ENCODE results near the gene TMEM81.

Gene TMEM81

GRCh38 chr1:205074084-205074483, 10.2 kb downstream of the TMEM81 start:
- Histone ChIP-seq H2AFZ (ENCODE audit: insufficient read depth, low read length, poor library complexity) (no peak overlapping the region), H3K4ac (ENCODE audit: low read depth, low read length) (no peak overlapping the region), H3K27me3 (ENCODE audit: insufficient read depth, low read length) (no peaks in the 10 kb centered on the region), H3K4me2 (ENCODE audit: low read length) (no peak overlapping the region), H2BK120ac (ENCODE audit: insufficient read depth, low read length, poor library complexity) (no peak overlapping the region), H2BK5ac (ENCODE audit: low read depth, low read length, poor library complexity) (no peak overlapping the region), H3K27ac (ENCODE audit: low read depth, low read length) (no peak overlapping the region), H3K4me1 (ENCODE audit: control insufficient read depth in 1 of 2, insufficient read depth in 2 of 2, low read length in 2 of 2) (peaks cover 2 to 5% of the 10 kb centered on the region in 2 experiments), H2AK5ac (ENCODE audit: low read length) (no peak overlapping the region), H4K8ac (ENCODE audit: low read depth, low read length) (no peak overlapping the region), H3K9me3 (ENCODE audit: insufficient read depth, low read depth, low read length) (peaks cover 3% of the 10 kb centered on the region), H3K79me2 (ENCODE audit: control insufficient read depth, insufficient read depth, low read length, poor library complexity) (no peaks in the 10 kb centered on the region), H4K12ac (ENCODE audit: low read depth, low read length) (no peak overlapping the region), H3K79me1 (ENCODE audit: low read length) (no peaks in the 10 kb centered on the region), H3K14ac (ENCODE audit: low read length) (no peak overlapping the region), H2BK12ac (ENCODE audit: low read length) (no peak overlapping the region), H4K91ac (ENCODE audit: low read depth, low read length) (no peak overlapping the region), H3K4me3 (ENCODE audit: low read depth, low read length) (no peak overlapping the region), H3K9ac (ENCODE audit: low read length) (no peak overlapping the region), H3K23ac (ENCODE audit: low read length) (no peak overlapping the region), H3K36me3 (ENCODE audit: control insufficient read depth in 1 of 2, insufficient read depth in 2 of 2, low read length in 2 of 2) (peaks cover 0 to 2% of the 10 kb centered on the region in 2 experiments), H3K18ac (ENCODE audit: low read length) (no peak overlapping the region)
- no CpG with 5 or more reads among the region's 11 CpGs for WGBS (ENCODE audit: extremely low coverage, insufficient coverage, insufficient read length)
- no peak for DNase-seq

GRCh38 chr1:205073511-205073910, 10.7 kb downstream of the TMEM81 start:
- H2BK120ac ChIP-seq (ENCODE audit: insufficient read depth, low read length, poor library complexity) = no peak overlapping the region

GRCh38 chr1:205072881-205073280, 11.4 kb downstream of the TMEM81 start:
- Histone ChIP-seq H2BK120ac (ENCODE audit: insufficient read depth, low read length, poor library complexity) (no peak overlapping the region), H3K4me1 (ENCODE audit: control insufficient read depth in 1 of 2, insufficient read depth in 2 of 2, low read length in 2 of 2) (peaks cover 2 to 5% of the 10 kb centered on the region in 2 experiments), H3K18ac (ENCODE audit: low read length) (no peak overlapping the region), H3K79me1 (ENCODE audit: low read length) (no peaks in the 10 kb centered on the region), H3K4ac (ENCODE audit: low read depth, low read length) (no peak overlapping the region), H3K14ac (ENCODE audit: low read length) (no peak overlapping the region), H2BK5ac (ENCODE audit: low read depth, low read length, poor library complexity) (no peak overlapping the region), H3K23ac (ENCODE audit: low read length) (no peak overlapping the region), H2AFZ (ENCODE audit: insufficient read depth, low read length, poor library complexity) (no peak overlapping the region), H3K27me3 (ENCODE audit: insufficient read depth, low read length) (no peaks in the 10 kb centered on the region), H3K27ac (ENCODE audit: low read depth, low read length) (no peak overlapping the region), H3K9me3 (ENCODE audit: insufficient read depth, low read depth, low read length) (peaks cover 3% of the 10 kb centered on the region), H4K12ac (ENCODE audit: low read depth, low read length) (no peak overlapping the region), H2AK5ac (ENCODE audit: low read length) (no peak overlapping the region), H3K9ac (ENCODE audit: low read length) (no peak overlapping the region), H3K4me2 (ENCODE audit: low read length) (no peak overlapping the region), H2BK12ac (ENCODE audit: low read length) (no peak overlapping the region), H4K8ac (ENCODE audit: low read depth, low read length) (no peak overlapping the region), H4K91ac (ENCODE audit: low read depth, low read length) (no peak overlapping the region), H3K79me2 (ENCODE audit: control insufficient read depth, insufficient read depth, low read length, poor library complexity) (no peaks in the 10 kb centered on the region), H3K36me3 (ENCODE audit: control insufficient read depth in 1 of 2, insufficient read depth in 2 of 2, low read length in 2 of 2) (no peaks in the 10 kb centered on the region), H3K4me3 (ENCODE audit: low read depth, low read length) (peak overlapping the region; percentile 9)
- no CpG with 5 or more reads among the region's 8 CpGs for WGBS (ENCODE audit: extremely low coverage, insufficient coverage, insufficient read length)
- DNase-seq = no peak

More at GRCh38 chr1:205073511-205073910, 10.7 kb downstream of the TMEM81 start:
- Histone ChIP-seq H2BK5ac (ENCODE audit: low read depth, low read length, poor library complexity) (no peak overlapping the region), H3K4ac (ENCODE audit: low read depth, low read length) (no peak overlapping the region), H3K4me1 (ENCODE audit: control insufficient read depth in 1 of 2, insufficient read depth in 2 of 2, low read length in 2 of 2) (peaks cover 2 to 5% of the 10 kb centered on the region in 2 experiments), H4K91ac (ENCODE audit: low read depth, low read length) (no peak overlapping the region), H3K27me3 (ENCODE audit: insufficient read depth, low read length) (no peaks in the 10 kb centered on the region), H3K9me3 (ENCODE audit: insufficient read depth, low read depth, low read length) (peaks cover 3% of the 10 kb centered on the region), H3K9ac (ENCODE audit: low read length) (no peak overlapping the region), H3K27ac (ENCODE audit: low read depth, low read length) (no peak overlapping the region), H2AK5ac (ENCODE audit: low read length) (no peak overlapping the region), H3K79me2 (ENCODE audit: control insufficient read depth, insufficient read depth, low read length, poor library complexity) (no peaks in the 10 kb centered on the region), H3K4me3 (ENCODE audit: low read depth, low read length) (no peak overlapping the region), H3K23ac (ENCODE audit: low read length) (no peak overlapping the region), H3K14ac (ENCODE audit: low read length) (no peak overlapping the region), H4K12ac (ENCODE audit: low read depth, low read length) (no peak overlapping the region), H4K8ac (ENCODE audit: low read depth, low read length) (no peak overlapping the region), H2BK12ac (ENCODE audit: low read length) (no peak overlapping the region), H3K18ac (ENCODE audit: low read length) (no peak overlapping the region), H3K79me1 (ENCODE audit: low read length) (no peaks in the 10 kb centered on the region), H2AFZ (ENCODE audit: insufficient read depth, low read length, poor library complexity) (no peak overlapping the region), H3K36me3 (ENCODE audit: control insufficient read depth in 1 of 2, insufficient read depth in 2 of 2, low read length in 2 of 2) (no peaks in the 10 kb centered on the region), H3K4me2 (ENCODE audit: low read length) (no peak overlapping the region)
- WGBS (ENCODE audit: extremely low coverage, insufficient coverage, insufficient read length) = no CpG with 5 or more reads among the region's 12 CpGs
- DNase-seq = no peak

GRCh38 chr1:205072286-205072685, 12.0 kb downstream of the TMEM81 start:
- Histone ChIP-seq H3K18ac (ENCODE audit: low read length) (no peak overlapping the region), H3K4me2 (ENCODE audit: low read length) (no peak overlapping the region), H3K36me3 (ENCODE audit: control insufficient read depth in 1 of 2, insufficient read depth in 2 of 2, low read length in 2 of 2) (no peaks in the 10 kb centered on the region), H2BK120ac (ENCODE audit: insufficient read depth, low read length, poor library complexity) (no peak overlapping the region), H3K4ac (ENCODE audit: low read depth, low read length) (no peak overlapping the region), H3K9me3 (ENCODE audit: insufficient read depth, low read depth, low read length) (peaks cover 3% of the 10 kb centered on the region), H3K23ac (ENCODE audit: low read length) (no peak overlapping the region), H3K4me3 (ENCODE audit: low read depth, low read length) (no peak overlapping the region), H2AK5ac (ENCODE audit: low read length) (no peak overlapping the region), H2BK12ac (ENCODE audit: low read length) (no peak overlapping the region), H3K4me1 (ENCODE audit: control insufficient read depth in 1 of 2, insufficient read depth in 2 of 2, low read length in 2 of 2) (peaks cover 2 to 4% of the 10 kb centered on the region in 2 experiments), H3K9ac (ENCODE audit: low read length) (no peak overlapping the region), H2AFZ (ENCODE audit: insufficient read depth, low read length, poor library complexity) (no peak overlapping the region), H3K14ac (ENCODE audit: low read length) (no peak overlapping the region), H4K12ac (ENCODE audit: low read depth, low read length) (no peak overlapping the region), H4K8ac (ENCODE audit: low read depth, low read length) (no peak overlapping the region), H2BK5ac (ENCODE audit: low read depth, low read length, poor library complexity) (no peak overlapping the region), H3K27ac (ENCODE audit: low read depth, low read length) (no peak overlapping the region), H4K91ac (ENCODE audit: low read depth, low read length) (no peak overlapping the region), H3K79me1 (ENCODE audit: low read length) (no peaks in the 10 kb centered on the region), H3K27me3 (ENCODE audit: insufficient read depth, low read length) (no peaks in the 10 kb centered on the region), H3K79me2 (ENCODE audit: control insufficient read depth, insufficient read depth, low read length, poor library complexity) (no peaks in the 10 kb centered on the region)
- no peak for DNase-seq
- no CpG with 5 or more reads among the region's 9 CpGs for WGBS (ENCODE audit: extremely low coverage, insufficient coverage, insufficient read length)

Data from trophoblast cell (in vitro differentiated cells and primary cell).